ENCODE results near the gene MTHFSD.

DNA sequence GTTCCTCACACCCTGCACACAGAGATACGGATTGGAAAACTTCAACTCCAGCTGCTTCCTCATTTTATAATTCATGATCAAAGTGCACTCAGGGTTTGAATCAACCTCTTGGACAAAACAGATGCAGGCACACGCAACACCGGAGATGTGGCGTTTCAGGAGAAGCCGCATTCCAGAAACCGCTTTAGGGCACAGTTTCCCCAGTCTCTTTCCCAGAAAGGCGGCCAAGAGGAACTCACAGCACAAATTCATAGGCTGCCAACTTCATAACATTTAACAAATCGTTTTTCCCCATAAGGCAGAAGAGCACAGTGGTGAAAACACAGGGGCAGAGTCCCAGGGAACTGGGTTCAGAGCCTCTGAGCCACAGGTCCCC, 8.4 kb downstream of the MTHFSD start:
- TF ChIP-seq, protein P1, sequence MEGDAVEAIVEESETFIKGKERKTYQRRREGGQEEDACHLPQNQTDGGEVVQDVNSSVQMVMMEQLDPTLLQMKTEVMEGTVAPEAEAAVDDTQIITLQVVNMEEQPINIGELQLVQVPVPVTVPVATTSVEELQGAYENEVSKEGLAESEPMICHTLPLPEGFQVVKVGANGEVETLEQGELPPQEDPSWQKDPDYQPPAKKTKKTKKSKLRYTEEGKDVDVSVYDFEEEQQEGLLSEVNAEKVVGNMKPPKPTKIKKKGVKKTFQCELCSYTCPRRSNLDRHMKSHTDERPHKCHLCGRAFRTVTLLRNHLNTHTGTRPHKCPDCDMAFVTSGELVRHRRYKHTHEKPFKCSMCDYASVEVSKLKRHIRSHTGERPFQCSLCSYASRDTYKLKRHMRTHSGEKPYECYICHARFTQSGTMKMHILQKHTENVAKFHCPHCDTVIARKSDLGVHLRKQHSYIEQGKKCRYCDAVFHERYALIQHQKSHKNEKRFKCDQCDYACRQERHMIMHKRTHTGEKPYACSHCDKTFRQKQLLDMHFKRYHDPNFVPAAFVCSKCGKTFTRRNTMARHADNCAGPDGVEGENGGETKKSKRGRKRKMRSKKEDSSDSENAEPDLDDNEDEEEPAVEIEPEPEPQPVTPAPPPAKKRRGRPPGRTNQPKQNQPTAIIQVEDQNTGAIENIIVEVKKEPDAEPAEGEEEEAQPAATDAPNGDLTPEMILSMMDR (IDR thresholded peaks at IDR 0.05): no peak
- TF ChIP-seq ZFX (IDR thresholded peaks at IDR 0.05; ENCODE audit: borderline replicate concordance): no peak

All from 22Rv1 (cell line).